ENCODE measurements around the gene SMIM41.

The SMIM41 gene

GRCh38 chr12:52121824-52122539 is 42.5 kb downstream of the SMIM41 start:
- no peak for DNase-seq (ENCODE audit: low read depth, low spot score)

DNA sequence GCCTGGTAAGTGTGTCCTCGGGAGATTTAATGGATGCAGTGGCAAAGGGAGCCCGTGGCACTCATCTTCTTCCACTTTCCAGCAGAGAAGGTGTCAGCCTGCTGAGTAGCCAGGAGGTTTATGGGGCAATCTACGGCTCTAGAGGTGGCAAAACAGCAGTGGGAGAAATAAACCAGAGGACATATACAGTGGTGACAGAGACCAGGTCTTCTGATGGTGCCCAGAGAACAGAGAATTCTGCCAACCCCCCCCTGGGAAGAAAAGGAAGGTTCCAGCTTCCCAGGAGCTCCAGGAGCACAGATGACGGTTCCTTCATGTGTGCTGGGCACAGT is 43.0 kb downstream of the SMIM41 start:
- no peak for DNase-seq (ENCODE audit: low read depth, low spot score)

DNA sequence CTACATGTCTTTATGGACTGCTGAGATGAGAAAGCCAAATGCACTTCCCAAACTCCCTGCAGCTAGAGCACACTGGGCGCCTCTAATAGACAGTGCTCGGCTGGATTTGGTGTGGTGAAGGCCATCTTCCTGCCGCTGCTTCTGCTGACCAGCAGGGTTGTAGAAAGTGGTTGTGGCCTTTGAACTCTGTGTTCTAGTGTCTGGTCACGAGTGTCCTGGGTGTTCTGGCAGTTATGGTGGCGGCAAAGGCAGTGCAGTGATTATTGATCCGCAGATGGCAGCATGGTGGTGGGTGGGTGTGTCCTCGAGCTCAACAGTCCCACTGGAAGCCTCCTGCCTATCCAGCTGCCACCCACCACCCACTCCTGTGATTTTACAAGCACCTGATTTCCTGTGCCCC is 43.4 kb downstream of the SMIM41 start:
- DNase-seq (ENCODE audit: low read depth, low spot score): no peak

GRCh38 chr12:52123487-52124186 is 44.1 kb downstream of the SMIM41 start:
- DNase-seq (ENCODE audit: low read depth, low spot score): no peak

DNA sequence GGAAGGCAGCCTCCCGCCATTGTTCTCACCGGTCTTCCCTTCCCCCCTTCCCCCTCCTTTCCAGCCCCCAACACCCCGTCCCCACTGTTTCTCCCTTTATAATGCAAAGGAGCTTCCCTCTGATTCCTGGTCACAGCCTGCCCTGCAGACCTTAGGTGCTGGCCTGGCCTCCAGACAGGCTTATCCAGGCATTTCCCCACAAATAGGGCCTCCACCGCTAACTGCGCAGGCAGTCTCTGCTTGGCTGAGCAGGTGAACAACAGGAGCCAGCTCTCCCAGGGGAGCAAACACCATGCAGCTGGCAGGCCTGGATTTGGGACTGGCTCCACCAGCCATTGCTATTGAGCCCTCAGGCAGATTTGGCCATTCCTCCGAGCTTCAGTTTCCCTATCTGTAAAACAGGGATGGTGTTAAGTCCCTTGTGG is 46.0 kb downstream of the SMIM41 start:
- DNase-seq (ENCODE audit: low read depth, low spot score): no peak

GRCh38 chr12:52126050-52126604 is 46.6 kb downstream of the SMIM41 start:
- DNase-seq (ENCODE audit: low read depth, low spot score): no peak

DNA sequence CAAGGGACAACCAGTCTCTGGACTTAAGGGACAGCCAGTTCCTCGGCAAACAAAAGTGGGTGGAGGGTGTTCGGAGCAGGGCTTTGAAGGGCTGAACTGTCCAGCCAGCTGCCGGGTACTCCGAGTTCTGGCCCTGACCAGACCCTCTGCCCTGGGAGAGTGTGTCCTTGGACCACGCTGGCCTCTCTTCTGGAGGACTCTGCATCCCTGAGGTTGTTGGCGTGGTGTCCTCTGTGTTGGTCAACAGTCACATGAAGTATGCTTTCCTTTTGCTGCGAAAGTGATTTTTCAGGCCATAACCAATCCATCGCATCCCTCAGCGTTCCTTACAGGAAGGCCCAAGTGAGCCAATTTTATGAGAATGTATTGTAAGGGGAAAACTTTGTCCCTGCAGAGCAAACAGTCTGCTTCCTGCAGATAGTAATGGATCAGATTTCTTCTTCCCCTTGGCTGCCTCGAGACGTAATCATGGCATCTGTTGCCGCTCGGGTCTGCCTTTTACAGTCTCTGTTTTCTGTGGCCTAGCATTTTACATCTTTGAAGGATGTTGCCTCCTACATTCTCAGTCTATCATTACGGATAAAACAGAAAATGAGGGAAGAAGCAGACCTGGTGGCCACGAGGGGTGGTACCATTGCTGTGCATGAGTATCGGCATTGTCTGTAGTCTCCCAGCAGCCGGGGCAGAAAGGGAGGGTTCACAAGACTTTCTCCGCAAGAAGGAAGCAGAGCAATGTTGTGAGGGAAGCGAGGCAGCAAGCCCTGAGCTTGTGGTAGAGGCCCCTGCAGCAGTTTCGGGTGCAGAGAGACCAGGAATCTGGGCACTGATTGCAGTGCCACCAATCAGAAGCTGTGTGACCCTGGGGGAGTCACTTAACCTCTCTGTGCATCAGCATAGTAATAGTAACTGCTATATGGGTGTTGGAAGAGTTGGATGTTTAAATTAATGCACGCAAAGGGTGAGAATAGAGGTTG is 47.4 kb downstream of the SMIM41 start:
- no peak for DNase-seq (ENCODE audit: low read depth, low spot score)

GRCh38 chr12:52127683-52128450 is 48.4 kb downstream of the SMIM41 start:
- no peak for DNase-seq (ENCODE audit: low read depth, low spot score)

GRCh38 chr12:52130711-52131110 is 51.2 kb downstream of the SMIM41 start:
- no peak for DNase-seq (ENCODE audit: low read depth, low spot score)

DNA sequence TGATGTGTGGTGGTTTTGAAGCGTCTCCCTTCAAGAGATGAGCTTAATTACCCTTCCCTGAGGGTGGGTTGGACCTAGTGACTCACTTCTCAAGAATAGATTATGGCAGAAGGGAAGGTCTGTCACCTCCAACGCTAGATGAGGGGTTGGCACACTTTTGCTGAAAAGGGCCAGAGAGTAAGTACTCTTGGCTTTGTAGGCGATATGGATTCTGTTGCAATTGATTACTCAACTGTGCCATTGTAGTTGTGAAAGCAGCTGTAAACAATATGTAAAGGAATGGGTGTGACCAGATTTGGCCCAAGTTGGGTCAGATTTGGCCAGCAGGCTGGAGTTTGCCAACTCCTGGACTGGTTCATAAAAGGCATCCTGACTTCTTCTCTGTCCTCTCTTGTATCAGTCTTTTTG is 53.3 kb downstream of the SMIM41 start:
- DNase-seq (ENCODE audit: low read depth, low spot score): no peak

- no peak for DNase-seq (ENCODE audit: low read depth, low spot score)
These were observed 58.2 kb downstream of the SMIM41 start for GRCh38 chr12:52137746-52138145.

DNA sequence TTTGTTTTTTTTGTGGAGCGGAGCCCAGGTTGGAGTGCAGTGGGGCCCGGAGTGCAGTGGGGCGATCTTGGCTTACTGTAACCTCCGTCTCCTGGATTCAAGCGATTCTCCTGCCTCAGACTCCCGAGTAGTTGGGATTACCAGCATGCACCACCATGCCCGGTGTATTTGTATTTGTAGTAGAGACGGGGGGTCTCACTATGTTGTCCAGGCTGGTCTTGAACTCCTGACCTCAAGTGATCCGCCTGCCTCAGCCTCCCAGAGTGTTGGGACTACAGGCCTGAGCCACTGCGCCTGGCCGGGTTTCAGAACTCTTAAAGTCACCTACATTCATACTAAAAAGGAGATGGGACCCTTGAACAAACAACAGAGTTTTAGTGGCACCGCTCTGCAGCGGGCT is 59.6 kb downstream of the SMIM41 start:
- DNase-seq (ENCODE audit: low read depth, low spot score): no peak

- DNase-seq (ENCODE audit: low read depth, low spot score): no peak
These were observed 60.1 kb downstream of the SMIM41 start for GRCh38 chr12:52139579-52140062.

DNA sequence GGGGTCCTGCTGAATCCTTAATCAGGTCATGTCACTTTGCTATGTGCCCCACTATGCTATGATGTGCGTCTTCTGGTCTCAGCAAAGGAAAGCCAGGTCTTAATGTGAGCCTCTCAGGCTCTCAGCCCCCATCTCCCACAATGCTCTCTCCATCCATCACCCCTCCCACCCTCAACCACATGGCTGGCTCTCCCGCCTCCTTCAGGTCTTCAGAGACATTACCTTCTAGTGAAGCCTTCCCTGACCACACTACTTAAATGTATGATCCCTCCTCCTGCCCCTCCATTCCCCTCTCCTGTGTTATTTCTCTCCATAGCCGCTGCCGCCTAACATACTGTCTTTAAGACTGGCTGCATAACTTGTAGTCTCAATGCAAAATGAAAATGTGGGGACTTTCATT is 61.8 kb downstream of the SMIM41 start:
- DNase-seq (ENCODE audit: low read depth, low spot score): no peak

DNA sequence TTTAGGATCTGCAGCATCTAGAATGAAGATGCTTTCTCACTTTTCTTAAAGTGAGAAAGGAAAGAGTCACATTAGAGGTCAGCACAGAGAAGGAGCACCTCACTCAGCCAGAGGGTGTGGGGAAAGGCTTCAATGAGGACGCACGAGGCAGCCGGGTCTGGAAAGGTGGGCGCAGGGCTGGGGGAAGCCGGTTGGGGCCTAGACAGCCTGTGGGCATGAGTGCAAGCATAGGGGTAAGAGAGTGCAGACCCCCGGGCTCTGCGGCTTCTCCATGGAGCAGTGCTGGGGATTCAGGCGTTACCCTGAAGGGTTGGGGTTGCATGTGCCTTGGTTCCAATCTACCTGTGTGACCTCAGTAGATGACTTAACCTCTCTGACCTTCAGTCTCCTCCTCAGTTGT is 62.4 kb downstream of the SMIM41 start:
- no peak for DNase-seq (ENCODE audit: low read depth, low spot score)

GRCh38 chr12:52142431-52142830 is 62.9 kb downstream of the SMIM41 start:
- DNase-seq (ENCODE audit: low read depth, low spot score): no peak

DNA sequence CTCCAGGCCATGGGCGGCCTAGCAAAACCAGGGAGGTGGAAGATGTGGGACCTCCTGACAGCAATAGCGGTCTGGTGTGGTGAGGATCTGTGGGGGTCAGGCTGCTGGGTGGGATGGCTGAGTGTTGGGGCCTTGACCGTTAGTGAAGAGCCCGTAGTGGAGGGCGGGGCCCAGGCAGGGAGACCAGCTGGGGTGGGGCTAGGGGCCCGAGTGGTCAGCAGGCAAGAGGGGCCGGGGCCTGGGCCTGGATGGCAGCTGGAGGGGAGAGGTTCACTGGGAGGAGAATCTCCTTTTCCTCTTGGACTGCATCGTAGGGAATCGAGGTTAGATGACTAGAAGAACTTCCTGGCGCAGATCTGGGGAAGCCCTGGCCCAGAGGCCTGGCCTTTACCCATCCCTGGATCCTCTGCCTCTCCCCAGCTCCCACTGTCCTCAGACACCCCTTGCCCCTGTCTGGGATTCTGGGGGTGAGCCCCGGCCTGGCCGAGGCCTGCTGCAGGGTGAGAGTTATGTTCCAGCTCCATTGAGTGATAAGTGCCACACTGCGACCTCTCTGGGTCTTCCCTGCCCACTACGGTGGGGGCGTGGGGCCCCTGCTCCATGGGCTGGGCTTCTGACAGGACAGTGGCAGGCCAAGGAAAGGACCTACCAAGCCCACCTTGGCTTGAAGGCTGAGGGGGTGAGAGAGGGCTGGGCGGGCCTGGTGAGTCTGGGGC is 65.2 kb downstream of the SMIM41 start:
- no peak for DNase-seq (ENCODE audit: low read depth, low spot score)

- no peak for DNase-seq (ENCODE audit: low read depth, low spot score)
These were observed 66.0 kb downstream of the SMIM41 start for GRCh38 chr12:52145228-52146088.

- no peak for DNase-seq (ENCODE audit: low read depth, low spot score)
These were observed 66.8 kb downstream of the SMIM41 start for GRCh38 chr12:52146089-52146821.
